MM.1S (cell line): Measurements from ENCODE around the gene SLC33A1.

Experiments
- CTCF ChIP-seq: fragments of 300-600 bp; sonication (generic); IDR thresholded peaks from 2 replicates; pipeline ENCODE4 v1.5.1; 2016; ENCODE audit warnings: antibody characterized with exemption, low read length, mixed read lengths
- EZH2 ChIP-seq: fragments of 300-600 bp; sonication (generic); optimal IDR thresholded peaks from 2 replicates; pipeline ENCODE3; 2017; ENCODE audit warnings: low read depth, mild to moderate bottlenecking, antibody characterized with exemption, low read length, mixed read lengths

GRCh38 chr3:155854141-155854940, at the start of gene SLC33A1:
- TF ChIP-seq CTCF, result no peak
- no peak for TF ChIP-seq EZH2
